ENCODE results near the gene LMTK2. TPM values are rescaled to one million over a fixed set of nuclear protein-coding genes. Genes with fewer than 3 reads are reported as not detected.

Gene LMTK2
- total RNA-seq, 4 donors from 2014 or later: 10.4 to 14.4 (median 12.3) TPM

DNA sequence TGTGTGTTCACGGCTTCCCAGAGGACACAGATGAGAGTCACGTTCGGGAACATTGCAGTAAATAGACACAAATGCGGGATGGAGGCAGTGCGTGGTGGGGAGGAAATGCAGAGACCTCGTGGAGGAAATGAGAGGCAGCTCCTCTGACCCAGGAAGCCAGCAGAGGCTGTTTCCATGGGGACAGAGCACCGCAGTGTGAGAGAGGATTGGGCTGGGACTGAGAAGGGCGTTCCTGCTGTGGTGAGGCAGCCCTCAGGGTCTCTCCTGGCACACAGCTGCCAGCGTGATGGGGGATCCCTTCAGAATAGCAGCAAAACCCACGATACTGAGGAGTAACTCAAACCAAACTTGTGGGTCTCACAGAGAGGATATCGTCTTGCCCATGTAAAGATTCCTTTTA is 82.9 kb downstream of the LMTK2 start:
- TF ChIP-seq EP300 (IDR thresholded peaks at IDR 0.05) (no peak), POLR2A (IDR thresholded peaks at IDR 0.05) (no peak)
- TF ChIP-seq, protein P1, sequence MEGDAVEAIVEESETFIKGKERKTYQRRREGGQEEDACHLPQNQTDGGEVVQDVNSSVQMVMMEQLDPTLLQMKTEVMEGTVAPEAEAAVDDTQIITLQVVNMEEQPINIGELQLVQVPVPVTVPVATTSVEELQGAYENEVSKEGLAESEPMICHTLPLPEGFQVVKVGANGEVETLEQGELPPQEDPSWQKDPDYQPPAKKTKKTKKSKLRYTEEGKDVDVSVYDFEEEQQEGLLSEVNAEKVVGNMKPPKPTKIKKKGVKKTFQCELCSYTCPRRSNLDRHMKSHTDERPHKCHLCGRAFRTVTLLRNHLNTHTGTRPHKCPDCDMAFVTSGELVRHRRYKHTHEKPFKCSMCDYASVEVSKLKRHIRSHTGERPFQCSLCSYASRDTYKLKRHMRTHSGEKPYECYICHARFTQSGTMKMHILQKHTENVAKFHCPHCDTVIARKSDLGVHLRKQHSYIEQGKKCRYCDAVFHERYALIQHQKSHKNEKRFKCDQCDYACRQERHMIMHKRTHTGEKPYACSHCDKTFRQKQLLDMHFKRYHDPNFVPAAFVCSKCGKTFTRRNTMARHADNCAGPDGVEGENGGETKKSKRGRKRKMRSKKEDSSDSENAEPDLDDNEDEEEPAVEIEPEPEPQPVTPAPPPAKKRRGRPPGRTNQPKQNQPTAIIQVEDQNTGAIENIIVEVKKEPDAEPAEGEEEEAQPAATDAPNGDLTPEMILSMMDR (IDR thresholded peaks at IDR 0.05): no peak
- H3K4me1 ChIP-seq: no peaks in the 10 kb centered on the region
- 92 to 94% methylated on average over 11 of the region's 11 CpGs for WGBS, 2 donors
- no peak overlapping the region for H3K4me3 ChIP-seq
- DNase-seq (ENCODE audit: low spot score in 2 of 2): no peak
- H3K36me3 ChIP-seq: peaks cover 0 to 79% (median 0%) of the 10 kb centered on the region in 3 donors
- no peaks in the 10 kb centered on the region for H3K9me3 ChIP-seq
- no peak overlapping the region for H3K27ac ChIP-seq
- no peaks in the 10 kb centered on the region for H3K27me3 ChIP-seq

DNA sequence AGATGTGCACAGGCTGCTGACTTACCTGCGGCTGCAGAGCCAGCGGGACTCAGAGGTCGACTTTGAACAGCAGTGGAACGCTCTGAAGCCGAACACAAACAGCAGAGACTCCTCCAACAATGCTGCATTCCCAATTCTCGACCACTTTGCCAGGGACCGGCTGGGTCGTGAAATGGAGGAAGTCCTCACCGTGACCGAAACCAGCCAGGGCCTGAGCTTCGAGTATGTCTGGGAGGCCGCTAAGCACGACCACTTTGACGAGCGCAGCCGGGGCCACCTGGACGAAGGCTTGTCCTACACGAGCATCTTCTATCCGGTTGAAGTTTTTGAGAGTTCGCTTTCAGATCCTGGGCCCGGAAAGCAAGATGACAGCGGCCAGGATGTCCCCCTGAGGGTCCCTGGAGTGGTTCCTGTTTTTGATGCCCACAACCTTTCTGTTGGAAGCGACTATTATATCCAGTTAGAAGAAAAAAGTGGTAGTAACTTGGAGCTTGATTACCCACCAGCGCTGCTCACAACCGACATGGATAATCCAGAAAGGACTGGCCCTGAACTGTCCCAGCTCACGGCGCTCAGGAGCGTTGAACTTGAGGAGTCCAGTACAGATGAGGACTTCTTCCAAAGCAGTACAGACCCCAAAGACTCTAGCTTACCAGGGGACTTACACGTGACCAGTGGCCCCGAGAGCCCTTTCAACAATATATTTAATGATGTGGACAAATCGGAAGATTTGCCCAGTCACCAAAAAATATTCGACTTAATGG is 85.2 kb downstream of the LMTK2 start:
- peaks cover 0 to 96% (median 0%) of the 10 kb centered on the region in 3 donors for H3K36me3 ChIP-seq
- no peaks in the 10 kb centered on the region for H3K27me3 ChIP-seq
- no peak overlapping the region for H3K4me3 ChIP-seq

DNA sequence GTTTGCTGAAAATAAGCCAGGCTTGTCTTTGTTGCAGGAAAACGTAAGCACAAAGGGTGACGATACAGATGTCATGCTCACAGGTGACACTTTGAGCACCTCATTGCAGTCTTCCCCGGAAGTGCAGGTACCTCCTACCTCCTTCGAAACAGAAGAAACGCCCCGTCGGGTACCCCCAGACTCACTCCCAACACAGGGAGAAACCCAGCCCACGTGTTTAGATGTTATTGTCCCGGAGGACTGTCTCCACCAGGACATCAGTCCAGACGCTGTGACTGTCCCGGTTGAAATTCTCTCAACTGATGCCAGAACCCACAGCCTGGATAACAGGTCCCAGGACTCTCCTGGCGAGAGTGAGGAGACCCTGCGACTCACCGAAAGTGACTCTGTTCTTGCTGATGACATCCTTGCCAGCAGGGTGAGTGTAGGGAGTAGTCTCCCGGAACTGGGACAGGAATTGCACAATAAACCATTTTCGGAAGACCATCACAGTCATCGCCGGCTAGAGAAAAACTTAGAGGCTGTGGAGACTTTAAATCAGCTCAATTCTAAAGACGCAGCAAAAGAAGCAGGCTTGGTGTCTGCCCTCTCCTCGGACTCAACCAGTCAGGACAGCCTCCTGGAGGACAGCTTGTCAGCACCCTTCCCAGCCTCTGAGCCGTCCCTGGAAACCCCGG is 86.3 kb downstream of the LMTK2 start:
- TF ChIP-seq POLR2A (IDR thresholded peaks at IDR 0.05) (no peak), EP300 (IDR thresholded peaks at IDR 0.05) (no peak)
- TF ChIP-seq, protein P1 (IDR thresholded peaks at IDR 0.05): no peak
- Histone ChIP-seq H3K36me3 (peaks cover 0 to 94% (median 0%) of the 10 kb centered on the region in 3 donors), H3K27me3 (no peaks in the 10 kb centered on the region), H3K9me3 (no peaks in the 10 kb centered on the region), H3K27ac (no peak overlapping the region), H3K4me1 (no peaks in the 10 kb centered on the region), H3K4me3 (no peak overlapping the region)
- no peak for DNase-seq (ENCODE audit: low spot score in 2 of 2)
- WGBS, 2 donors: 86 to 89% methylated on average over 22 of the region's 22 CpGs

More for the DNA sequence above, 85.2 kb downstream of the LMTK2 start:
- WGBS, 2 donors: 92 to 97% methylated on average over 32 of the region's 32 CpGs
- DNase-seq (ENCODE audit: low spot score in 2 of 2): no peak
- Histone ChIP-seq H3K4me1 (no peaks in the 10 kb centered on the region), H3K9me3 (no peaks in the 10 kb centered on the region), H3K27ac (no peak overlapping the region)
- TF ChIP-seq EP300 (IDR thresholded peaks at IDR 0.05): no peak
- TF ChIP-seq, protein P1 (IDR thresholded peaks at IDR 0.05): no peak
- no peak for TF ChIP-seq POLR2A (IDR thresholded peaks at IDR 0.05)

DNA sequence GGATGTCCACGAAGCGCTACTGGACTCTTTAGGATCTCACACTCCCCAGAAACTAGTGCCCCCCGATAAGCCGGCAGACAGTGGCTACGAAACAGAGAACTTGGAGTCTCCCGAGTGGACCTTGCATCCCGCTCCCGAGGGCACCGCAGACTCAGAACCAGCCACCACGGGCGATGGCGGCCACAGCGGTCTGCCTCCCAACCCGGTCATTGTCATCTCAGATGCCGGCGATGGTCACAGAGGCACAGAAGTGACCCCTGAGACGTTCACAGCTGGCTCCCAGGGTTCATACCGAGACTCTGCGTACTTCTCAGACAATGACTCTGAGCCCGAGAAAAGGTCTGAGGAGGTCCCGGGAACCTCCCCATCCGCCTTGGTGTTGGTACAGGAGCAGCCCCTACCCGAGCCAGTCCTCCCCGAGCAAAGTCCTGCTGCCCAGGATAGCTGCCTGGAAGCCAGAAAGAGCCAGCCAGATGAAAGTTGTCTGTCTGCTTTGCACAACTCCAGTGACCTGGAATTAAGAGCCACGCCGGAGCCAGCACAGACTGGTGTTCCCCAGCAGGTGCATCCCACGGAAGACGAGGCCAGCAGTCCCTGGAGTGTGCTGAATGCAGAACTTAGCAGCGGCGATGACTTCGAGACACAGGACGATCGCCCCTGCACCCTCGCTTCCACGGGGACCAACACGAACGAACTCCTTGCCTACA is 87.0 kb downstream of the LMTK2 start:
- peaks cover 0 to 7% (median 0%) of the 10 kb centered on the region in 4 donors for H3K9me3 ChIP-seq
- no peak overlapping the region for H3K4me3 ChIP-seq
- no peaks in the 10 kb centered on the region for H3K27me3 ChIP-seq
- DNase-seq (ENCODE audit: low spot score in 2 of 2): no peak
- no peaks in the 10 kb centered on the region for H3K4me1 ChIP-seq
- 95 to 96% methylated on average over 23 to 34 of the region's 37 CpGs for WGBS, 2 donors
- H3K27ac ChIP-seq: no peak overlapping the region
- H3K36me3 ChIP-seq: peaks cover 0 to 97% (median 0%) of the 10 kb centered on the region in 3 donors
- TF ChIP-seq EP300 (IDR thresholded peaks at IDR 0.05) (no peak), POLR2A (IDR thresholded peaks at IDR 0.05) (no peak)
- TF ChIP-seq, protein P1 (IDR thresholded peaks at IDR 0.05): no peak
